Panc1 (cell line): Measurements from ENCODE around the gene ABT1. TPM values are rescaled to one million over a fixed set of nuclear protein-coding genes. Genes with fewer than 3 reads are reported as not detected.

Experiments used
- ATAC-seq: fragments of 200-7000 bp; cut with Tn5 transposase; 2 replicates; pipeline ENCODE4 v1.9.1; 2020; ENCODE audit warnings: mild to moderate bottlenecking, moderate library complexity
- BruUV-seq: library from RNA; stranded (reverse); fragments of 400-500 nt; replicated peaks from 2 replicates; lab custom pipeline; 2021; lab: Mats Ljungman, UMichigan
- CTCF ChIA-PET: fragments of 300-600 bp; sonication (Branson Sonifier 250); formaldehyde crosslinking; loops from one replicate; lab custom pipeline; 2022; ENCODE audit warnings: antibody characterized with exemption; lab: Charles Lee
- POLR2A ChIA-PET: fragments of 300-600 bp; sonication (Branson Sonifier 250); formaldehyde crosslinking; loops from one replicate; lab custom pipeline; 2022; ENCODE audit warnings: antibody characterized with exemption; lab: Charles Lee
- DNase-seq: peaks from one replicate; pipeline ENCODE4 v3.0.0-alpha.2; 2010; ENCODE audit warnings: low read depth, low spot score
- H3K27ac ChIP-seq: 2 replicates; pipeline ENCODE4 v1.5.1; 2011; ENCODE audit warnings: mild to moderate bottlenecking, low read length, inconsistent platforms
- H3K27me3 ChIP-seq: fragments of 200-500 bp; sonication (Bioruptor generic); 2 replicates; pipeline ENCODE4 v1.6.0; 2014; ENCODE audit warnings: low read length, inconsistent platforms; ENCODE audit not compliant: control insufficient read depth, insufficient read depth
- H3K36me3 ChIP-seq: fragments of 200-500 bp; sonication (Bioruptor generic); 2 replicates; pipeline ENCODE4 v1.5.1; 2014; ENCODE audit warnings: inconsistent platforms, mild to moderate bottlenecking, low read length, moderate library complexity; ENCODE audit not compliant: control insufficient read depth, insufficient read depth
- H3K4me1 ChIP-seq: 2 replicates; pipeline ENCODE4 v1.5.1; 2011; ENCODE audit warnings: inconsistent platforms, mild to moderate bottlenecking, low read length, moderate library complexity; ENCODE audit not compliant: control insufficient read depth, insufficient read depth
- H3K4me3 ChIP-seq, 2 experiments: 2 replicates each; pipeline ENCODE4 v1.5.1; 2011 to 2012; ENCODE audit warnings: low read depth in 2 of 2, low read length in 2 of 2, mild to moderate bottlenecking in 2 of 2, inconsistent platforms in 1 of 2, moderate library complexity in 1 of 2
- H3K9me3 ChIP-seq: fragments of 200-500 bp; sonication (Bioruptor generic); 2 replicates; pipeline ENCODE4 v1.5.1; 2014; ENCODE audit warnings: low read depth, mild to moderate bottlenecking, inconsistent platforms, low read length, moderate library complexity; ENCODE audit not compliant: control insufficient read depth, insufficient read depth
- CTCF ChIP-seq: fragments of 450-650 bp; IDR thresholded peaks from 2 replicates; pipeline ENCODE4 v1.5.1; 2017; ENCODE audit warnings: mild to moderate bottlenecking
- POLR2AphosphoS5 ChIP-seq: IDR thresholded peaks from 2 replicates; pipeline ENCODE4 v1.6.1; 2012; ENCODE audit warnings: mild to moderate bottlenecking, low read depth, low read length, moderate library complexity
- REST ChIP-seq, 2 experiments: IDR thresholded peaks; 2 replicates each; pipeline ENCODE4 v1.6.1; 2011 to 2012; ENCODE audit warnings: low read depth in 2 of 2, control low read depth in 1 of 2, low read length in 1 of 2, mild to moderate bottlenecking in 1 of 2, moderate library complexity in 1 of 2; ENCODE audit not compliant: insufficient read depth in 1 of 2
- SIN3A ChIP-seq: IDR thresholded peaks from 2 replicates; pipeline ENCODE4 v1.6.1; 2012; ENCODE audit warnings: low read depth, mild to moderate bottlenecking, low read length, moderate library complexity, borderline replicate concordance; ENCODE audit not compliant: insufficient read depth
- TCF7L2 ChIP-seq: IDR thresholded peaks from 2 replicates; pipeline ENCODE4 v1.6.1; 2011; ENCODE audit warnings: mild to moderate bottlenecking, low read depth, low read length, inconsistent platforms
- in situ Hi-C: cut with HindIII; loops from 2 replicates; pipeline ENCODE4 v1.10.0; 2016; ENCODE audit warnings: low sequenced_read_pairs, low pct_unique_long_range_greater_than_20kb
- intact Hi-C: fragments of 100-400 bp; cut with micrococcal nuclease; formaldehyde crosslinking; loops from one replicate; pipeline ENCODE4 v1.10.0; 2022; ENCODE audit not compliant: unreplicated experiment
- total RNA-seq: library from RNA; stranded (reverse); gene quantifications from one replicate; pipeline ENCODE4 v1.2.1, GENCODE V29; 2021; ENCODE audit not compliant: unreplicated experiment

The ABT1 gene
- total RNA-seq, 1 experiment from 2014 or later: 18.0 TPM

GRCh38 chr6:26624557-26624956 lies 27.8 kb downstream of the ABT1 start:
- no peak for DNase-seq
- in situ Hi-C loops (no loop called here), intact Hi-C loops (no loop called here)
- no TSS peak for BruUV-seq
- ChIA-PET CTCF (no interaction called here), POLR2A (no interaction called here)
- H3K9me3 ChIP-seq: peaks cover 3% of the 10 kb centered on the region; the same call in 1 of the 2 replicates
- H3K4me3 ChIP-seq: no peak overlapping the region
- no peaks in the 10 kb centered on the region for H3K4me1 ChIP-seq
- no peak overlapping the region for H3K27ac ChIP-seq
- H3K36me3 ChIP-seq: no peaks in the 10 kb centered on the region
- no peak for TF ChIP-seq POLR2AphosphoS5
- no peak for TF ChIP-seq TCF7L2
- TF ChIP-seq SIN3A: no peak
- no peak for TF ChIP-seq REST (IDR thresholded peaks at IDR 0.05; ENCODE audit: insufficient read depth in 1 of 2, low read depth in 2 of 2, low read length in 1 of 2)
- no peak for TF ChIP-seq CTCF
- ATAC-seq: no peak
- no peaks in the 10 kb centered on the region for H3K27me3 ChIP-seq

DNA sequence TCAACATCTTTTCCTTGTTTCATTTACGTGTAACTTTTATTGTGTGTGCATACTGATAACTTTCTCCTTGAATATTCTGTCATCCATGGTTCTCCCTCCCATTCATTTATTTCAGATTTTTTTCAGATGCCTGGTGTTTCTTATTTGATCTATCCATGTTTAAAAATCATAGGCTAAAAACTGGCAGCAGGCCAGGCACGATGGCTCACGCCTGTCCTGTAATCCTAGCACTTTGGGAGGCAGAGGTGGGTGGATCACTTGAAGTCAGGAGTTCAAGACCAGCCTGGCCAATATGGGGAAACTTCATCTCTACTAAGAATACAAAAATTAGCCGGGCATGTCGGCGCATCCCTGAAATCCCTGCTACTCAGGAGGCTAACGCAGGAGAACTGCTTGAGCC lies 31.1 kb downstream of the ABT1 start:
- TF ChIP-seq POLR2AphosphoS5 (no peak), REST (IDR thresholded peaks at IDR 0.05; ENCODE audit: insufficient read depth in 1 of 2, low read depth in 2 of 2, low read length in 1 of 2) (no peak), CTCF (no peak), SIN3A (no peak), TCF7L2 (no peak)
- in situ Hi-C loops (no loop called here), intact Hi-C loops (no loop called here)
- no peak overlapping the region for H3K27ac ChIP-seq
- DNase-seq (no peak), ATAC-seq (no peak)
- no peaks in the 10 kb centered on the region for H3K36me3 ChIP-seq
- no peaks in the 10 kb centered on the region for H3K4me1 ChIP-seq
- POLR2A ChIA-PET: no interaction called here
- BruUV-seq: no TSS peak
- no peak overlapping the region for H3K4me3 ChIP-seq
- no peaks in the 10 kb centered on the region for H3K27me3 ChIP-seq
- peaks cover 3% of the 10 kb centered on the region; the same call in 1 of the 2 replicates for H3K9me3 ChIP-seq
- CTCF ChIA-PET: no interaction called here
